ENCODE data around the gene TCERG1L.

Gene TCERG1L

GRCh38 chr10:131134651-131135050, 176.9 kb downstream of the TCERG1L start:
- DNase-seq (ENCODE audit: low read depth, low spot score): no peak
- in situ Hi-C loops (cut with HindIII; ENCODE audit: low sequenced_read_pairs): no loop called here
- H3K4me3 ChIP-seq (ENCODE audit: low read depth, low read length): no peak overlapping the region
- no peak for TF ChIP-seq CTCF (IDR thresholded peaks at IDR 0.05; ENCODE audit: low read depth, low read length)

- TF ChIP-seq CTCF (IDR thresholded peaks at IDR 0.05; ENCODE audit: low read depth, low read length): no peak
- in situ Hi-C loops (cut with HindIII; ENCODE audit: low sequenced_read_pairs): no loop called here
- no peak overlapping the region for H3K4me3 ChIP-seq (ENCODE audit: low read depth, low read length)
- DNase-seq (ENCODE audit: low read depth, low spot score): no peak
Observed at GRCh38 chr10:131134001-131134576, 177.4 kb downstream of the TCERG1L start.

GRCh38 chr10:131132681-131133080, 178.8 kb downstream of the TCERG1L start:
- no peak overlapping the region for H3K4me3 ChIP-seq (ENCODE audit: low read depth, low read length)
- in situ Hi-C loops (cut with HindIII; ENCODE audit: low sequenced_read_pairs): no loop called here
- no peak for TF ChIP-seq CTCF (IDR thresholded peaks at IDR 0.05; ENCODE audit: low read depth, low read length)
- no peak for DNase-seq (ENCODE audit: low read depth, low spot score)

GRCh38 chr10:131131726-131132591, 179.6 kb downstream of the TCERG1L start:
- in situ Hi-C loops (cut with HindIII; ENCODE audit: low sequenced_read_pairs): no loop called here
- no peak for TF ChIP-seq CTCF (IDR thresholded peaks at IDR 0.05; ENCODE audit: low read depth, low read length)
- no peak overlapping the region for H3K4me3 ChIP-seq (ENCODE audit: low read depth, low read length)
- DNase-seq (ENCODE audit: low read depth, low spot score): no peak

GRCh38 chr10:131130025-131130424, 181.5 kb downstream of the TCERG1L start:
- in situ Hi-C loops (cut with HindIII; ENCODE audit: low sequenced_read_pairs): no loop called here
- no peak overlapping the region for H3K4me3 ChIP-seq (ENCODE audit: low read depth, low read length)
- no peak for TF ChIP-seq CTCF (IDR thresholded peaks at IDR 0.05; ENCODE audit: low read depth, low read length)
- no peak for DNase-seq (ENCODE audit: low read depth, low spot score)

GRCh38 chr10:131129544-131129943, 182.0 kb downstream of the TCERG1L start:
- TF ChIP-seq CTCF (IDR thresholded peaks at IDR 0.05; ENCODE audit: low read depth, low read length): no peak
- in situ Hi-C loops (cut with HindIII; ENCODE audit: low sequenced_read_pairs): no loop called here
- no peak overlapping the region for H3K4me3 ChIP-seq (ENCODE audit: low read depth, low read length)
- no peak for DNase-seq (ENCODE audit: low read depth, low spot score)
